Osteoblast (primary cell): Measurements from ENCODE around the gene WDR49. TPM values are rescaled to one million over a fixed set of nuclear protein-coding genes. Genes with fewer than 3 reads are reported as not detected.

Experiments used
- DNase-seq: peaks from one replicate; pipeline ENCODE4 v3.0.0; 2011; ENCODE audit warnings: low spot score, mixed read lengths; ENCODE audit not compliant: insufficient read length; ENCODE audit errors: missing footprints
- H2AFZ ChIP-seq: 2 replicates; pipeline ENCODE4 v1.6.0; 2011; ENCODE audit warnings: mild to moderate bottlenecking, low read length
- H3K27ac ChIP-seq: 2 replicates; pipeline ENCODE4 v1.5.1; 2011; ENCODE audit warnings: mild to moderate bottlenecking, low read depth, low read length, moderate library complexity
- H3K27me3 ChIP-seq: 2 replicates; pipeline ENCODE4 v1.6.0; 2012; ENCODE audit warnings: mild to moderate bottlenecking, control low read depth, inconsistent platforms, low read length, moderate library complexity; ENCODE audit not compliant: insufficient read depth
- H3K36me3 ChIP-seq: 2 replicates; pipeline ENCODE4 v1.5.1; 2011; ENCODE audit warnings: mild to moderate bottlenecking, low read length, control low read depth, moderate library complexity; ENCODE audit not compliant: insufficient read depth
- H3K4me1 ChIP-seq: 2 replicates; pipeline ENCODE4 v1.5.1; 2011; ENCODE audit warnings: mild to moderate bottlenecking, low read length, control low read depth, moderate library complexity; ENCODE audit not compliant: insufficient read depth
- H3K4me2 ChIP-seq: 2 replicates; pipeline ENCODE4 v1.6.0; 2011; ENCODE audit warnings: mild to moderate bottlenecking, low read length; ENCODE audit not compliant: insufficient read depth
- H3K4me3 ChIP-seq: fragments of 200-600 bp; sonication (generic); 3 replicates; pipeline ENCODE4 v1.5.1; 2012; ENCODE audit warnings: mild to moderate bottlenecking, low read length, inconsistent platforms; ENCODE audit not compliant: insufficient read depth
- H3K79me2 ChIP-seq: 2 replicates; pipeline ENCODE4 v1.6.0; 2012; ENCODE audit warnings: mild to moderate bottlenecking, low read length, control low read depth, inconsistent platforms; ENCODE audit not compliant: insufficient read depth
- H3K9me3 ChIP-seq: 2 replicates; pipeline ENCODE4 v1.5.1; 2011; ENCODE audit warnings: low read depth, low read length, control low read depth
- H4K20me1 ChIP-seq: 2 replicates; pipeline ENCODE4 v1.6.0; 2012; ENCODE audit warnings: mild to moderate bottlenecking, low read length, control low read depth; ENCODE audit not compliant: insufficient read depth
- total RNA-seq: library from RNA; depleted of rRNA; stranded (reverse); fragments of >200 nt; gene quantifications from 2 replicates; pipeline ENCODE4 v1.2.3, GENCODE V29; 2012
- TF ChIP-seq, protein P1 (sequence below): IDR thresholded peaks from 2 replicates; pipeline ENCODE4 v1.5.1; 2011; ENCODE audit warnings: mild to moderate bottlenecking, low read depth, low read length, moderate library complexity; ENCODE audit errors: extremely low read depth

Gene WDR49
- total RNA-seq, 1 donor: under 0.01 TPM

DNA sequence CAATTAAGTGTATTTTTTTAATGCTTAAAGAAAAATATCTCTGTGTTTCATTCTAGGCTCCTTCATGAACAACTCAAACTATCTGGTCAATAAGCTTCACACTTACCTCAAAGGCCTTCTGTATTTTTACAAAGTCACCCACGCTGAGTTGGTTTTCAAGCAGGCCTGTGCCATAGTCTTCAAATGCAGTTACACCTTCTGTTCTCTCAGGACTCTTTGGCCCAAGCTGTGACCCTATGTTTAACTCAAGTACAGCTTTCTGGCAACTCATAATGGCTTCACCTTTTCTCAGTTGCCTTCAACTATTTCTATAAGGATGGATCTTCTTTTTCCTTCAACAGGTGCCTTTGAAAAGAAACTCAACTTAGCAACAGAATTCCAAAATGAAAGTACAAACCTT, 587 bp downstream of the WDR49 start:
- DNase-seq: no peak
- H3K4me3 ChIP-seq: no peak overlapping the region
- no peaks in the 10 kb centered on the region for H3K27me3 ChIP-seq

DNA sequence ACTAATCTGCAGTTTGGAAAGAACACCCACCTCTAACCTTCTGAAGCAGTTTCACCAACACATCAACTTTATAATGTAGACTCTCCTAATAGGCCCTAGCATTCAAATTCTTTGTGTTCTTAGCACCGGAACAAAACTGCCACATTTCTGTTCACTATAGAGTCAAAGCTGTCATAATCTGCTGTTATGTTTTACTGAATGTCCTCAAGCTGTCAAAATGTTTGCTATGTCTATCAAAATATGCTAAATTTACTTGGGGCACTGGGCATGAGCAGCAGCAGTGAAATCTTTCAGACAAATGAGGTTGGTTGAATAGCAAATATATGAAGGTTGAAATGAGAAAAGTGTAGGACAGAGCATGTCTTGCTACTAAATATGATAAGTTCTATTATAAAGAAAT, 1.9 kb downstream of the WDR49 start:
- no peaks in the 10 kb centered on the region for H3K79me2 ChIP-seq
- H3K4me3 ChIP-seq: no peak overlapping the region
- no peak overlapping the region for H2AFZ ChIP-seq
- TF ChIP-seq, protein P1, sequence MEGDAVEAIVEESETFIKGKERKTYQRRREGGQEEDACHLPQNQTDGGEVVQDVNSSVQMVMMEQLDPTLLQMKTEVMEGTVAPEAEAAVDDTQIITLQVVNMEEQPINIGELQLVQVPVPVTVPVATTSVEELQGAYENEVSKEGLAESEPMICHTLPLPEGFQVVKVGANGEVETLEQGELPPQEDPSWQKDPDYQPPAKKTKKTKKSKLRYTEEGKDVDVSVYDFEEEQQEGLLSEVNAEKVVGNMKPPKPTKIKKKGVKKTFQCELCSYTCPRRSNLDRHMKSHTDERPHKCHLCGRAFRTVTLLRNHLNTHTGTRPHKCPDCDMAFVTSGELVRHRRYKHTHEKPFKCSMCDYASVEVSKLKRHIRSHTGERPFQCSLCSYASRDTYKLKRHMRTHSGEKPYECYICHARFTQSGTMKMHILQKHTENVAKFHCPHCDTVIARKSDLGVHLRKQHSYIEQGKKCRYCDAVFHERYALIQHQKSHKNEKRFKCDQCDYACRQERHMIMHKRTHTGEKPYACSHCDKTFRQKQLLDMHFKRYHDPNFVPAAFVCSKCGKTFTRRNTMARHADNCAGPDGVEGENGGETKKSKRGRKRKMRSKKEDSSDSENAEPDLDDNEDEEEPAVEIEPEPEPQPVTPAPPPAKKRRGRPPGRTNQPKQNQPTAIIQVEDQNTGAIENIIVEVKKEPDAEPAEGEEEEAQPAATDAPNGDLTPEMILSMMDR: no peak
- no peak for DNase-seq
- H4K20me1 ChIP-seq: no peaks in the 10 kb centered on the region
- no peaks in the 10 kb centered on the region for H3K4me1 ChIP-seq
- no peak overlapping the region for H3K27ac ChIP-seq
- no peaks in the 10 kb centered on the region for H3K36me3 ChIP-seq
- no peaks in the 10 kb centered on the region for H3K9me3 ChIP-seq
- H3K27me3 ChIP-seq: no peaks in the 10 kb centered on the region
- no peak overlapping the region for H3K4me2 ChIP-seq

More for the DNA sequence above, 587 bp downstream of the WDR49 start:
- Histone ChIP-seq H3K4me1 (no peaks in the 10 kb centered on the region), H3K79me2 (no peaks in the 10 kb centered on the region), H3K27ac (no peak overlapping the region), H3K36me3 (no peaks in the 10 kb centered on the region), H2AFZ (no peak overlapping the region), H4K20me1 (no peaks in the 10 kb centered on the region), H3K4me2 (no peak overlapping the region), H3K9me3 (no peaks in the 10 kb centered on the region)
- TF ChIP-seq, protein P1: no peak

- no peak overlapping the region for H3K27ac ChIP-seq
- DNase-seq: no peak
- H3K4me3 ChIP-seq: no peak overlapping the region
- H3K9me3 ChIP-seq: no peaks in the 10 kb centered on the region
- TF ChIP-seq, protein P1: no peak
- no peaks in the 10 kb centered on the region for H4K20me1 ChIP-seq
- H3K27me3 ChIP-seq: no peaks in the 10 kb centered on the region
- H3K4me1 ChIP-seq: no peaks in the 10 kb centered on the region
- H3K36me3 ChIP-seq: no peaks in the 10 kb centered on the region
- no peaks in the 10 kb centered on the region for H3K79me2 ChIP-seq
- H2AFZ ChIP-seq: no peak overlapping the region
- H3K4me2 ChIP-seq: no peak overlapping the region
Observed at GRCh38 chr3:167650459-167650858, 3.3 kb downstream of the WDR49 start.

- H2AFZ ChIP-seq: no peak overlapping the region
- H3K27ac ChIP-seq: no peak overlapping the region
- no peak overlapping the region for H3K4me3 ChIP-seq
- no peak for DNase-seq
- H3K36me3 ChIP-seq: no peaks in the 10 kb centered on the region
- H3K4me1 ChIP-seq: no peaks in the 10 kb centered on the region
- no peaks in the 10 kb centered on the region for H3K27me3 ChIP-seq
- TF ChIP-seq, protein P1: no peak
- H4K20me1 ChIP-seq: no peaks in the 10 kb centered on the region
- no peaks in the 10 kb centered on the region for H3K79me2 ChIP-seq
- H3K4me2 ChIP-seq: no peak overlapping the region
- H3K9me3 ChIP-seq: no peaks in the 10 kb centered on the region
Observed at GRCh38 chr3:167649746-167650145, 4.0 kb downstream of the WDR49 start.
